ENCODE data around the gene DNASE2B. TPM values are rescaled to one million over a fixed set of nuclear protein-coding genes. Genes with fewer than 3 reads are reported as not detected.

Gene DNASE2B
- total RNA-seq, 1 experiment from 2014 or later, result not detected

DNA sequence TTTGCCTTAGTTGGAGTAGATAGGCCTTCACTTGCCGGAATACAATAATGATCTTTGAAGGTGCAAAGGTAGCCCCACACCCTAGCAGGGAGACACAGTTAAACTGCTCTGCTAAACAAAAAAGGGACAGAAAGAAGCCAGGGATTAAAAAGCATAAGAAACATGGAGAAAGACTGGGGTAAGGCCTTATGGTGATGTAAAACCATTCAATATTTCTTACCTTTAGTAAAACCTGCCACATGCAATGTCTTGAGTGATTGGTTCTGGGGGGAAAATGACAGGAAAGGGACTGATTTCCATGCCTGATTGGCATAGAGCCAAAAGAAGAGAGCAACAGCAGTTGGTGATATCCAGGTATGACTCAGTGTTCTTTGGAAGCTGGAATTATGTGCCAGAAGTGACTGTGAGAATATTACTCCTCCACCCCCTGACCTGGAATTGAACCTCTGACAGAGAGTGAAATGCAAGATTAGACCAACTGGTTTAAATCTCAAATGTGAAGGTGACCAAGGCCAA lies 8.1 kb downstream of the DNASE2B start:
- no peak overlapping the region for H2BK20ac ChIP-seq (ENCODE audit: low read depth, low read length, poor library complexity, severe bottlenecking)
- H3K9me3 ChIP-seq (ENCODE audit: control insufficient read depth, low read depth, low read length), result no peaks in the 10 kb centered on the region
- no peak overlapping the region for H3K18ac ChIP-seq (ENCODE audit: insufficient read length, low read depth, low read length)
- no peak overlapping the region for H2BK12ac ChIP-seq (ENCODE audit: insufficient read length, low read depth, low read length)
- H3K27me3 ChIP-seq (ENCODE audit: insufficient read depth, low read length), result no peaks in the 10 kb centered on the region
- no peak overlapping the region for H3K23ac ChIP-seq (ENCODE audit: insufficient read length, low read depth, low read length)
- no peak overlapping the region for H3T11ph ChIP-seq (ENCODE audit: low read length)
- Mint-ChIP-seq H3K36me3 (ENCODE audit: insufficient read depth in 1 of 3, low read depth in 3 of 3) (no peaks in the 10 kb centered on the region), H3K27ac (no peak overlapping the region), H3K4me1 (peaks cover 1 to 3% of the 10 kb centered on the region in 2 experiments; a peak in 3 of 4 replicates), H3K4me3 (no peak overlapping the region), H3K27me3 (ENCODE audit: low read depth) (no peaks in the 10 kb centered on the region), H3K9me3 (no peaks in the 10 kb centered on the region)
- H2AFZ ChIP-seq (ENCODE audit: low read length), result no peak overlapping the region
- H4K8ac ChIP-seq (replicated peaks; ENCODE audit: insufficient read length, low read depth, low read length), result no peak overlapping the region
- no peak overlapping the region for H3K4ac ChIP-seq (ENCODE audit: low read depth, low read length)
- H3K23me2 ChIP-seq (ENCODE audit: insufficient read length, low read depth, low read length, poor library complexity, severe bottlenecking), result no peaks in the 10 kb centered on the region
- no peak overlapping the region for H2BK5ac ChIP-seq (ENCODE audit: insufficient read length, low read length)
- H3K79me2 ChIP-seq (ENCODE audit: insufficient read depth, low read length), result no peaks in the 10 kb centered on the region
- no peaks in the 10 kb centered on the region for H4K20me1 ChIP-seq (ENCODE audit: control insufficient read depth, insufficient read depth, insufficient read length)
- no peak overlapping the region for H3K9ac ChIP-seq (ENCODE audit: extremely low read depth, insufficient read length, low read length)
- H4K5ac ChIP-seq (ENCODE audit: insufficient read length, low read depth, low read length), result no peak overlapping the region
- WGBS (ENCODE audit: extremely low coverage, insufficient read length, low lambda C conversion rate), result no CpG with 5 or more reads among the region's 1 CpG
- H2BK15ac ChIP-seq (ENCODE audit: low read depth, low read length), result no peak overlapping the region
- no peak overlapping the region for H2BK120ac ChIP-seq (ENCODE audit: low read depth, low read length, poor library complexity, severe bottlenecking)
- no peak overlapping the region for H4K91ac ChIP-seq (ENCODE audit: insufficient read length, low read depth, low read length)
- TF ChIP-seq, protein P1, sequence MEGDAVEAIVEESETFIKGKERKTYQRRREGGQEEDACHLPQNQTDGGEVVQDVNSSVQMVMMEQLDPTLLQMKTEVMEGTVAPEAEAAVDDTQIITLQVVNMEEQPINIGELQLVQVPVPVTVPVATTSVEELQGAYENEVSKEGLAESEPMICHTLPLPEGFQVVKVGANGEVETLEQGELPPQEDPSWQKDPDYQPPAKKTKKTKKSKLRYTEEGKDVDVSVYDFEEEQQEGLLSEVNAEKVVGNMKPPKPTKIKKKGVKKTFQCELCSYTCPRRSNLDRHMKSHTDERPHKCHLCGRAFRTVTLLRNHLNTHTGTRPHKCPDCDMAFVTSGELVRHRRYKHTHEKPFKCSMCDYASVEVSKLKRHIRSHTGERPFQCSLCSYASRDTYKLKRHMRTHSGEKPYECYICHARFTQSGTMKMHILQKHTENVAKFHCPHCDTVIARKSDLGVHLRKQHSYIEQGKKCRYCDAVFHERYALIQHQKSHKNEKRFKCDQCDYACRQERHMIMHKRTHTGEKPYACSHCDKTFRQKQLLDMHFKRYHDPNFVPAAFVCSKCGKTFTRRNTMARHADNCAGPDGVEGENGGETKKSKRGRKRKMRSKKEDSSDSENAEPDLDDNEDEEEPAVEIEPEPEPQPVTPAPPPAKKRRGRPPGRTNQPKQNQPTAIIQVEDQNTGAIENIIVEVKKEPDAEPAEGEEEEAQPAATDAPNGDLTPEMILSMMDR (conservative IDR thresholded peaks at IDR 0.05), result no peak
- no peak overlapping the region for H3K14ac ChIP-seq (ENCODE audit: insufficient read depth, low read length)
- H3K79me1 ChIP-seq (ENCODE audit: insufficient read depth, low read depth, low read length, poor library complexity, severe bottlenecking), result no peaks in the 10 kb centered on the region
- H2AK5ac ChIP-seq (ENCODE audit: insufficient read length, low read length), result no peak overlapping the region
- H3K56ac ChIP-seq (ENCODE audit: insufficient read length, low read depth, low read length), result no peak overlapping the region
- H3K27ac ChIP-seq (ENCODE audit: insufficient read length, low read depth, low read length), result no peak overlapping the region
- H3K4me1 ChIP-seq (ENCODE audit: insufficient read depth, low read length), result no peaks in the 10 kb centered on the region
- no peak overlapping the region for H3K4me2 ChIP-seq (ENCODE audit: insufficient read depth, insufficient read length, low read length)
- no peak for DNase-seq

Data from H9 (cell line).